Adrenal gland (tissue), 12 donors: ENCODE data around the gene PTH2. TPM values are rescaled to one million over a fixed set of nuclear protein-coding genes. Genes with fewer than 3 reads are reported as not detected.

ENCODE experiments used
- DNase-seq, 7 donors: peaks; one replicate each; pipeline ENCODE4 v3.0.0-alpha.2; 2019 to 2020
- H3K27ac ChIP-seq, 5 donors: fragments of 200-600 bp; sonication (generic) in 4 of 5; 1 replicate in 3 of 5; 2 replicates in 2 of 5; pipeline versions ENCODE4 v1.5.1 to v1.8.0; 2016 to 2020; ENCODE audit warnings: mild to moderate bottlenecking in 1 of 5
- H3K27me3 ChIP-seq: fragments of 200-600 bp; 2 replicates; pipeline ENCODE4 v1.8.0; 2021
- H3K36me3 ChIP-seq, 2 donors: fragments of 200-600 bp; replicated peaks in 1 of 2; 1 replicate in 1 of 2; 2 replicates in 1 of 2; pipeline versions ENCODE4 v1.5.1 to v1.8.0; 2018 to 2022
- H3K4me1 ChIP-seq, 2 donors: fragments of 200-600 bp; replicated peaks in 1 of 2; 1 replicate in 1 of 2; 2 replicates in 1 of 2; pipeline versions ENCODE4 v1.5.1 to v1.8.0; 2018 to 2021
- H3K4me3 ChIP-seq, 4 donors: fragments of 200-600 bp; sonication (generic) in 3 of 4; one replicate each; pipeline ENCODE4 v1.5.1; 2016 to 2018
- H3K9me3 ChIP-seq, 3 donors: fragments of 200-600 bp; sonication (generic) in 1 of 3; replicated peaks in 1 of 3; 1 replicate in 2 of 3; 2 replicates in 1 of 3; pipeline versions ENCODE4 v1.5.1 to v1.8.0; 2016 to 2021
- CTCF ChIP-seq, 6 experiments: fragments of 450-650 bp in 4 of 6; fragments of 200-600 bp in 2 of 6; sonication (generic) in 1 of 6; IDR thresholded peaks; 1 replicate in 5 of 6; 2 replicates in 1 of 6; pipeline versions ENCODE4 v1.5.1 to v1.8.0; 2016 to 2021; ENCODE audit warnings: antibody characterized with exemption in 6 of 6, mild to moderate bottlenecking in 2 of 6, moderate library complexity in 1 of 6
- POLR2A ChIP-seq, 2 donors: fragments of 450-650 bp; IDR thresholded peaks; one replicate each; pipeline ENCODE4 v1.6.1; 2017; ENCODE audit warnings: antibody characterized with exemption in 2 of 2, mild to moderate bottlenecking in 2 of 2, moderate library complexity in 1 of 2
- WGBS, 4 donors: extraction: QIAGEN DNeasy Blood & Tissue Kit in 2 of 4; methylation state at CpG; one replicate each; pipeline versions ENCODE4 v1.1.5 to v1.1.7; 2013 to 2017; 5-methylcytosine and 5-hydroxymethylcytosine counted together
- intact Hi-C, 2 donors: fragments of 100-400 bp; cut with DNase I; formaldehyde crosslinking; loops; one replicate each; pipeline versions ENCODE4 v1.14.1 to v1.15.0; 2022 to 2023
- polyA plus RNA-seq, 3 donors: library from polyadenylated mRNA; stranded (reverse); fragments of 200-250 nt in 2 of 3; fragments of 350-450 nt in 1 of 3; fragmentation: Illumina TruSeq in 1 of 3; extraction: RNeasy Lipid Tissue Mini Kit (QIAGEN cat#74804) in 1 of 3; gene quantifications; one replicate each; pipeline ENCODE4 v1.2.3, GENCODE V29; 2013 to 2014
- total RNA-seq, 9 donors: library from RNA; depleted of rRNA in 4 of 9; stranded (reverse); fragments of >200 nt in 4 of 9; fragments of 120-200 nt in 1 of 9; fragmentation: NEBNext Ultra II Directional in 1 of 9; extraction: Animal tissue kit (Norgen Biotek cat#: 25700) in 1 of 9; gene quantifications; one replicate each; pipeline versions ENCODE4 v1.1.0 to v1.2.4, GENCODE V29; 2013 to 2023
- donor health status: healthy with polysubstance abuse.
- donor health status: Bipolar disorder and iron deficiency.
- donor health status: DM: yes; HTN: yes; CAD: no.
- donor health status: DM: no; HTN: no; CAD: no.
- donor health status: DM: no; HTN: no; CAD: no.
- donor health status: DM: yes; HTN: yes; CAD: no.

PTH2 gene
- total and polyA plus RNA-seq, 12 donors, result not detected

GRCh38 chr19:49468746-49469447, 45.7 kb upstream of the PTH2 start:
- no peak overlapping the region for H3K4me3 ChIP-seq
- H3K36me3 ChIP-seq, result peaks cover 0 to 8% of the 10 kb centered on the region in 2 donors
- intact Hi-C loops, result no loop called here
- peaks cover 0 to 5% of the 10 kb centered on the region in 2 donors for H3K4me1 ChIP-seq
- H3K27me3 ChIP-seq, result no peaks in the 10 kb centered on the region
- TF ChIP-seq CTCF (IDR thresholded peaks at IDR 0.05) (no peak), POLR2A (IDR thresholded peaks at IDR 0.05) (no peak)
- DNase-seq, result no peak
- no peak overlapping the region for H3K27ac ChIP-seq
- 73 to 81% (median 77%) methylated on average over 14 to 15 of the region's 15 CpGs for whole genome bisulfite sequencing, 4 donors
- H3K9me3 ChIP-seq, result no peaks in the 10 kb centered on the region

- no peak for DNase-seq
- H3K27ac ChIP-seq, result no peak overlapping the region
Observed at GRCh38 chr19:49468199-49468598, 45.0 kb upstream of the PTH2 start.

GRCh38 chr19:49465371-49465770, 42.1 kb upstream of the PTH2 start:
- no peaks in the 10 kb centered on the region for H3K4me1 ChIP-seq
- H3K27me3 ChIP-seq, result no peaks in the 10 kb centered on the region
- peaks cover 0 to 8% of the 10 kb centered on the region in 2 donors for H3K36me3 ChIP-seq
- DNase-seq, result no peak
- H3K4me3 ChIP-seq, result no peak overlapping the region
- 80 to 98% (median 96%) methylated on average over 2 to 3 of the region's 3 CpGs; no CpG with 5 or more reads in 1 of the 4 donors for WGBS, 4 donors
- H3K27ac ChIP-seq, result no peak overlapping the region
- H3K9me3 ChIP-seq, result no peaks in the 10 kb centered on the region
- intact Hi-C loops, result no loop called here
- TF ChIP-seq CTCF (IDR thresholded peaks at IDR 0.05), result no peak
- no peak for TF ChIP-seq POLR2A (IDR thresholded peaks at IDR 0.05)

More at GRCh38 chr19:49468199-49468598, 45.0 kb upstream of the PTH2 start:
- H3K27me3 ChIP-seq, result no peaks in the 10 kb centered on the region
- no peaks in the 10 kb centered on the region for H3K4me1 ChIP-seq
- no peak overlapping the region for H3K4me3 ChIP-seq
- TF ChIP-seq POLR2A (IDR thresholded peaks at IDR 0.05) (no peak), CTCF (IDR thresholded peaks at IDR 0.05) (no peak)
- intact Hi-C loops, result no loop called here
- WGBS, 4 donors, result 90 to 94% (median 94%) methylated on average over 11 to 19 of the region's 19 CpGs
- H3K9me3 ChIP-seq, result no peaks in the 10 kb centered on the region
- peaks cover 0 to 8% of the 10 kb centered on the region in 2 donors for H3K36me3 ChIP-seq

GRCh38 chr19:49463960-49464740, 40.9 kb upstream of the PTH2 start:
- 93 to 95% (median 94%) methylated on average over 34 to 39 of the region's 39 CpGs for WGBS, 4 donors
- H3K36me3 ChIP-seq, result peaks cover 0 to 14% of the 10 kb centered on the region in 2 donors
- H3K9me3 ChIP-seq, result no peaks in the 10 kb centered on the region
- H3K4me1 ChIP-seq, result no peaks in the 10 kb centered on the region
- H3K4me3 ChIP-seq, result no peak overlapping the region
- intact Hi-C loops, result no loop called here
- H3K27me3 ChIP-seq, result no peaks in the 10 kb centered on the region
- TF ChIP-seq POLR2A (IDR thresholded peaks at IDR 0.05), result no peak
- no peak for TF ChIP-seq CTCF (IDR thresholded peaks at IDR 0.05)
- no peak for DNase-seq
- H3K27ac ChIP-seq, result no peak overlapping the region
